PFSK-1 (cell line): ENCODE data around the gene GPR107.

Experiments used
- POLR2AphosphoS5 ChIP-seq: IDR thresholded peaks from 2 replicates; pipeline ENCODE4 v1.6.1; 2012; ENCODE audit warnings: low read depth, mild to moderate bottlenecking, control low read depth, low read length, moderate library complexity
- TAF1 ChIP-seq: IDR thresholded peaks from 2 replicates; pipeline ENCODE4 v1.6.1; 2012; ENCODE audit warnings: low read length, control low read depth, borderline replicate concordance; ENCODE audit not compliant: insufficient read depth
- TF ChIP-seq, protein P1 (sequence below), 2 experiments: IDR thresholded peaks; 2 replicates each; pipeline versions ENCODE4 v1.6.1 to v1.8.0; 2011 to 2012; ENCODE audit warnings: low read depth in 2 of 2, low read length in 2 of 2, control low read depth in 1 of 2, inconsistent platforms in 1 of 2, mild to moderate bottlenecking in 1 of 2, moderate library complexity in 1 of 2; ENCODE audit not compliant: insufficient read depth in 1 of 2

GRCh38 chr9:130039528-130040147 is 14.1 kb upstream of the GPR107 start:
- TF ChIP-seq, protein P1, sequence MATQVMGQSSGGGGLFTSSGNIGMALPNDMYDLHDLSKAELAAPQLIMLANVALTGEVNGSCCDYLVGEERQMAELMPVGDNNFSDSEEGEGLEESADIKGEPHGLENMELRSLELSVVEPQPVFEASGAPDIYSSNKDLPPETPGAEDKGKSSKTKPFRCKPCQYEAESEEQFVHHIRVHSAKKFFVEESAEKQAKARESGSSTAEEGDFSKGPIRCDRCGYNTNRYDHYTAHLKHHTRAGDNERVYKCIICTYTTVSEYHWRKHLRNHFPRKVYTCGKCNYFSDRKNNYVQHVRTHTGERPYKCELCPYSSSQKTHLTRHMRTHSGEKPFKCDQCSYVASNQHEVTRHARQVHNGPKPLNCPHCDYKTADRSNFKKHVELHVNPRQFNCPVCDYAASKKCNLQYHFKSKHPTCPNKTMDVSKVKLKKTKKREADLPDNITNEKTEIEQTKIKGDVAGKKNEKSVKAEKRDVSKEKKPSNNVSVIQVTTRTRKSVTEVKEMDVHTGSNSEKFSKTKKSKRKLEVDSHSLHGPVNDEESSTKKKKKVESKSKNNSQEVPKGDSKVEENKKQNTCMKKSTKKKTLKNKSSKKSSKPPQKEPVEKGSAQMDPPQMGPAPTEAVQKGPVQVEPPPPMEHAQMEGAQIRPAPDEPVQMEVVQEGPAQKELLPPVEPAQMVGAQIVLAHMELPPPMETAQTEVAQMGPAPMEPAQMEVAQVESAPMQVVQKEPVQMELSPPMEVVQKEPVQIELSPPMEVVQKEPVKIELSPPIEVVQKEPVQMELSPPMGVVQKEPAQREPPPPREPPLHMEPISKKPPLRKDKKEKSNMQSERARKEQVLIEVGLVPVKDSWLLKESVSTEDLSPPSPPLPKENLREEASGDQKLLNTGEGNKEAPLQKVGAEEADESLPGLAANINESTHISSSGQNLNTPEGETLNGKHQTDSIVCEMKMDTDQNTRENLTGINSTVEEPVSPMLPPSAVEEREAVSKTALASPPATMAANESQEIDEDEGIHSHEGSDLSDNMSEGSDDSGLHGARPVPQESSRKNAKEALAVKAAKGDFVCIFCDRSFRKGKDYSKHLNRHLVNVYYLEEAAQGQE (IDR thresholded peaks at IDR 0.05; ENCODE audit: insufficient read depth in 1 of 2, low read depth in 2 of 2, low read length in 2 of 2) = no peak
- no peak for TF ChIP-seq TAF1
- TF ChIP-seq POLR2AphosphoS5 = no peak
